ENCODE data around the gene GJA3.

DNA sequence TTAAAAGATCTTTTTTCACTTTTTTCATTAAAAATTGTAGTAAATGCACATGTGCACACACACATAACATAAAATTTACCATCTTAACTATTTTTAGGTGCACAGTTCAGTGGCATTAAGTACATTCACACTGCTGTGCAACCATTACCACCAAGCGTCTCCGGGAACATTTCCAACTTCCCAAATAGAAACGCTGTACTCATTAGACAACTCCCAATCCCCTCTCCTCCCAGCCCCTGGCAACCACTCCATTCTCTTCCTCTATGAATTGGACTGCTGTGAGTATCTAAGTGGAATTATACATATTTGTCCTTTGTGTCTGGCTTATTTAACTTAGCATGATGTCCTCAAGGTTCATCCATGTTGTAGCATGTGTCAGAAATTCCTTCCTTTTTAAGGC lies 20.3 kb upstream of the GJA3 start:
- TF ChIP-seq, protein P1, sequence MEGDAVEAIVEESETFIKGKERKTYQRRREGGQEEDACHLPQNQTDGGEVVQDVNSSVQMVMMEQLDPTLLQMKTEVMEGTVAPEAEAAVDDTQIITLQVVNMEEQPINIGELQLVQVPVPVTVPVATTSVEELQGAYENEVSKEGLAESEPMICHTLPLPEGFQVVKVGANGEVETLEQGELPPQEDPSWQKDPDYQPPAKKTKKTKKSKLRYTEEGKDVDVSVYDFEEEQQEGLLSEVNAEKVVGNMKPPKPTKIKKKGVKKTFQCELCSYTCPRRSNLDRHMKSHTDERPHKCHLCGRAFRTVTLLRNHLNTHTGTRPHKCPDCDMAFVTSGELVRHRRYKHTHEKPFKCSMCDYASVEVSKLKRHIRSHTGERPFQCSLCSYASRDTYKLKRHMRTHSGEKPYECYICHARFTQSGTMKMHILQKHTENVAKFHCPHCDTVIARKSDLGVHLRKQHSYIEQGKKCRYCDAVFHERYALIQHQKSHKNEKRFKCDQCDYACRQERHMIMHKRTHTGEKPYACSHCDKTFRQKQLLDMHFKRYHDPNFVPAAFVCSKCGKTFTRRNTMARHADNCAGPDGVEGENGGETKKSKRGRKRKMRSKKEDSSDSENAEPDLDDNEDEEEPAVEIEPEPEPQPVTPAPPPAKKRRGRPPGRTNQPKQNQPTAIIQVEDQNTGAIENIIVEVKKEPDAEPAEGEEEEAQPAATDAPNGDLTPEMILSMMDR (conservative IDR thresholded peaks at IDR 0.05 in 1 of 2, IDR thresholded peaks at IDR 0.05 in 1 of 2; ENCODE audit: low read depth in 1 of 2, low read length in 2 of 2): no peak
- no peak for TF ChIP-seq EZH2 (IDR thresholded peaks at IDR 0.05; ENCODE audit: low read length, missing control alignments)
